Panc1 (cell line): ENCODE measurements around the gene CASP10.

ENCODE experiments used
- CTCF ChIP-seq: fragments of 450-650 bp; IDR thresholded peaks from 2 replicates; pipeline ENCODE4 v1.5.1; 2017; ENCODE audit warnings: mild to moderate bottlenecking
- POLR2AphosphoS5 ChIP-seq: IDR thresholded peaks from 2 replicates; pipeline ENCODE4 v1.6.1; 2012; ENCODE audit warnings: mild to moderate bottlenecking, low read depth, low read length, moderate library complexity
- REST ChIP-seq, 2 experiments: IDR thresholded peaks; 2 replicates each; pipeline ENCODE4 v1.6.1; 2011 to 2012; ENCODE audit warnings: low read depth in 2 of 2, control low read depth in 1 of 2, low read length in 1 of 2, mild to moderate bottlenecking in 1 of 2, moderate library complexity in 1 of 2; ENCODE audit not compliant: insufficient read depth in 1 of 2
- SIN3A ChIP-seq: IDR thresholded peaks from 2 replicates; pipeline ENCODE4 v1.6.1; 2012; ENCODE audit warnings: low read depth, mild to moderate bottlenecking, low read length, moderate library complexity, borderline replicate concordance; ENCODE audit not compliant: insufficient read depth
- TCF7L2 ChIP-seq: IDR thresholded peaks from 2 replicates; pipeline ENCODE4 v1.6.1; 2011; ENCODE audit warnings: mild to moderate bottlenecking, low read depth, low read length, inconsistent platforms

GRCh38 chr2:201164166-201164565 lies 18.8 kb upstream of the CASP10 start:
- TF ChIP-seq CTCF: no peak
- TF ChIP-seq POLR2AphosphoS5: no peak
- TF ChIP-seq REST (IDR thresholded peaks at IDR 0.05; ENCODE audit: insufficient read depth in 1 of 2, low read depth in 2 of 2, low read length in 1 of 2): no peak
- no peak for TF ChIP-seq SIN3A
- no peak for TF ChIP-seq TCF7L2
